Psoas muscle (tissue), 8 donors: ENCODE measurements around the gene SUOX. TPM values are rescaled to one million over a fixed set of nuclear protein-coding genes. Genes with fewer than 3 reads are reported as not detected.

Experiments
- ATAC-seq, 4 donors: fragments of 200-7000 bp; cut with Tn5 transposase; one replicate each; pipeline ENCODE4 v1.9.1; 2020; ENCODE audit warnings: moderate library complexity in 3 of 4, mild to moderate bottlenecking in 2 of 4
- DNase-seq, 2 donors: peaks; one replicate each; pipeline ENCODE4 v3.0.0-alpha.2; 2020
- H3K27ac ChIP-seq: fragments of 200-600 bp; one replicate; pipeline ENCODE4 v1.8.0; 2022
- H3K27me3 ChIP-seq, 3 donors: fragments of 200-600 bp in 1 of 3; one replicate each; pipeline versions ENCODE4 v1.6.1 to v1.8.0; 2013 to 2022; ENCODE audit warnings: low read length in 2 of 3, mild to moderate bottlenecking in 2 of 3, moderate library complexity in 1 of 3; ENCODE audit not compliant: insufficient read depth in 3 of 3
- H3K36me3 ChIP-seq, 2 donors: fragments of 200-600 bp in 1 of 2; one replicate each; pipeline versions ENCODE4 v1.6.1 to v1.8.0; 2013 to 2022; ENCODE audit warnings: low read depth in 1 of 2, mild to moderate bottlenecking in 1 of 2, moderate library complexity in 1 of 2; ENCODE audit not compliant: insufficient read depth in 1 of 2
- H3K4me1 ChIP-seq: fragments of 200-600 bp; one replicate; pipeline ENCODE4 v1.8.0; 2022
- H3K4me3 ChIP-seq: fragments of 200-600 bp; one replicate; pipeline ENCODE4 v1.8.0; 2022; ENCODE audit warnings: mild to moderate bottlenecking
- H3K9me3 ChIP-seq: fragments of 200-600 bp; one replicate; pipeline ENCODE4 v1.8.0; 2022
- CTCF ChIP-seq: fragments of 200-600 bp; IDR thresholded peaks from one replicate; pipeline ENCODE4 v1.8.0; 2022; ENCODE audit warnings: antibody characterized with exemption
- WGBS, 3 donors: extraction: QIAGEN DNeasy Blood & Tissue Kit; methylation state at CpG; one replicate each; pipeline versions ENCODE4 v1.1.6 to v1.1.7; 2013; 5-methylcytosine and 5-hydroxymethylcytosine counted together
- intact Hi-C, 2 donors: fragments of 100-400 bp; cut with DNase I; formaldehyde crosslinking; loops; one replicate each; pipeline versions ENCODE4 v1.11.0 to v1.14.2; 2022
- polyA plus RNA-seq, 3 donors: library from polyadenylated mRNA; stranded (reverse); fragments of 200-250 nt; gene quantifications; one replicate each; pipeline ENCODE4 v1.2.3, GENCODE V29; 2013
- total RNA-seq, 4 donors: library from RNA; stranded (reverse); fragmentation: NEBNext Ultra II Directional in 2 of 4; extraction: Animal tissue kit (Norgen Biotek cat#: 25700) in 2 of 4; gene quantifications; one replicate each; pipeline versions ENCODE4 v1.2.1 to v1.2.4, GENCODE V29; 2021 to 2023
- donor health status: healthy with polysubstance abuse.
- donor health status: DM: no; HTN: no; CAD: no; lungs with moderate emphysema.
- donor health status: Bipolar disorder and iron deficiency.
- donor health status: healthy.
- donor health status: DM: yes; HTN: yes; CAD: no.
- donor health status: DM: no; HTN: no; CAD: no.
- donor health status: DM: no; HTN: no; CAD: no.
- donor health status: DM: yes; HTN: yes; CAD: no.

The SUOX gene
- total and polyA plus RNA-seq, 7 donors: 12.1 to 25.5 (median 15.5) TPM

- ATAC-seq: no peak
- WGBS, 3 donors: 96 to 100% (median 100%) methylated on average over 1 of the region's 1 CpG
- intact Hi-C loops: no loop called here
- H3K36me3 ChIP-seq: peaks cover 0 to 88% of the 10 kb centered on the region in 2 donors
- no peaks in the 10 kb centered on the region for H3K27me3 ChIP-seq
- no peak overlapping the region for H3K4me3 ChIP-seq
- H3K27ac ChIP-seq: no peak overlapping the region
- DNase-seq: no peak
- TF ChIP-seq CTCF: no peak
- H3K4me1 ChIP-seq: no peaks in the 10 kb centered on the region
- no peaks in the 10 kb centered on the region for H3K9me3 ChIP-seq
Measured at GRCh38 chr12:56031987-56032386, 34.9 kb downstream of the SUOX start.

GRCh38 chr12:56034586-56035332, 37.7 kb downstream of the SUOX start:
- ATAC-seq (no peak), DNase-seq (no peak)
- H3K36me3 ChIP-seq: peaks cover 0 to 70% of the 10 kb centered on the region in 2 donors

GRCh38 chr12:56037161-56037560, 40.1 kb downstream of the SUOX start:
- TF ChIP-seq CTCF: no peak
- ATAC-seq: no peak
- WGBS, 3 donors: 75 to 81% (median 75%) methylated on average over 2 of the region's 2 CpGs
- Histone ChIP-seq H3K27me3 (no peaks in the 10 kb centered on the region), H3K4me1 (peaks cover 6% of the 10 kb centered on the region), H3K4me3 (no peak overlapping the region), H3K9me3 (no peaks in the 10 kb centered on the region), H3K27ac (no peak overlapping the region), H3K36me3 (peaks cover 0 to 47% of the 10 kb centered on the region in 2 donors)
- intact Hi-C loops: loop anchor here in 1 of 2 donors (5.0 kb wide), 1 partner anchor 40 kb away; the partner anchor contains the start of gene SUOX
- DNase-seq: no peak

More at GRCh38 chr12:56034586-56035332, 37.7 kb downstream of the SUOX start:
- TF ChIP-seq CTCF: no peak
- intact Hi-C loops: loop anchor here in 1 of 2 donors (5.0 kb wide), 1 partner anchor 37 kb away; the partner anchor contains the start of gene SUOX
- no peaks in the 10 kb centered on the region for H3K9me3 ChIP-seq
- WGBS, 3 donors: 85 to 92% (median 86%) methylated on average over 21 of the region's 21 CpGs
- no peaks in the 10 kb centered on the region for H3K27me3 ChIP-seq
- no peak overlapping the region for H3K4me3 ChIP-seq
- no peaks in the 10 kb centered on the region for H3K4me1 ChIP-seq
- H3K27ac ChIP-seq: no peak overlapping the region

- H3K4me3 ChIP-seq: no peak overlapping the region
- no peak overlapping the region for H3K27ac ChIP-seq
- H3K4me1 ChIP-seq: peaks cover 10% of the 10 kb centered on the region
- no peaks in the 10 kb centered on the region for H3K27me3 ChIP-seq
- DNase-seq: no peak
- no peak for ATAC-seq
- 38 to 52% (median 46%) methylated on average over 2 of the region's 2 CpGs for WGBS, 3 donors
- H3K9me3 ChIP-seq: no peaks in the 10 kb centered on the region
- no peak for TF ChIP-seq CTCF
- peaks cover 2 to 44% of the 10 kb centered on the region in 2 donors for H3K36me3 ChIP-seq
- intact Hi-C loops: loop anchor here in 1 of 2 donors (5.0 kb wide), 1 partner anchor 41 kb away; the partner anchor contains the start of gene SUOX
Measured at GRCh38 chr12:56038022-56038655, 41.1 kb downstream of the SUOX start.
